Effector memory CD4-positive, alpha-beta T cell (primary cell): Measurements from ENCODE around the gene RGMB.

Source experiments
- DNase-seq, 3 donors: peaks; one replicate each; pipeline ENCODE4 v3.0.0-alpha.2; 2020
- H3K27ac ChIP-seq: 2 replicates; pipeline ENCODE4 v1.7.0; 2013; ENCODE audit warnings: mild to moderate bottlenecking, low read length, moderate library complexity; ENCODE audit not compliant: insufficient read depth, poor library complexity, severe bottlenecking
- H3K27me3 ChIP-seq: replicated peaks from 2 replicates; pipeline ENCODE4 v1.7.0; 2013; ENCODE audit warnings: mild to moderate bottlenecking, low read length; ENCODE audit not compliant: insufficient read depth, control insufficient read depth, poor library complexity, severe bottlenecking
- H3K36me3 ChIP-seq: 2 replicates; pipeline ENCODE4 v1.7.0; 2013; ENCODE audit warnings: mild to moderate bottlenecking, low read length, moderate library complexity; ENCODE audit not compliant: control insufficient read depth, insufficient read depth
- H3K4me1 ChIP-seq: 2 replicates; pipeline ENCODE4 v1.7.0; 2013; ENCODE audit warnings: low read length, mild to moderate bottlenecking; ENCODE audit not compliant: control insufficient read depth, insufficient read depth, poor library complexity, severe bottlenecking
- H3K4me3 ChIP-seq: 2 replicates; pipeline ENCODE4 v1.7.0; 2013; ENCODE audit warnings: low read length, low read depth, mild to moderate bottlenecking; ENCODE audit not compliant: insufficient read depth, poor library complexity, severe bottlenecking
- H3K9me3 ChIP-seq: 2 replicates; pipeline ENCODE4 v1.7.0; 2013; ENCODE audit warnings: mild to moderate bottlenecking, low read length, moderate library complexity; ENCODE audit not compliant: control insufficient read depth

The RGMB gene

DNA sequence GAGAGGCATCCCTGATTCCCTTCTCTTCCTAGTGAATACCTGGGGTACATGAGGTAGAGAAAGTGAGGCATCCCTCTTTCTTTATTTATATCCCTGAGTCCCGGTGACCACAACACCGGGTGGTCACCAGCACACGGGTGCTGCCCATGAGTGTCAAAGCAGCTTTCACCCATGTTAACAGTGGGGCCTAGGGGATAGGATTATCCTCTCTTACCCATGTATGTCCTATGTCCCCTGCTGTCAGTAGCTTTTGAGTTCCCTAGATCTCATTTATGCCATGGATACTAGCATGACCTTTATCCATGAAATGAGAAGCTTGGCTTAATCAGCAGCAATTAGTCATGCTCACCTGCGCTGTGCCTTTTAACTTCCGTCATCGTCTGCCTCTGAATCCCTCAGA is 71.4 kb downstream of the RGMB start:
- Histone ChIP-seq H3K27ac (no peak overlapping the region), H3K36me3 (no peaks in the 10 kb centered on the region), H3K9me3 (no peaks in the 10 kb centered on the region), H3K27me3 (no peaks in the 10 kb centered on the region), H3K4me3 (no peak overlapping the region), H3K4me1 (no peaks in the 10 kb centered on the region)
- no peak for DNase-seq

DNA sequence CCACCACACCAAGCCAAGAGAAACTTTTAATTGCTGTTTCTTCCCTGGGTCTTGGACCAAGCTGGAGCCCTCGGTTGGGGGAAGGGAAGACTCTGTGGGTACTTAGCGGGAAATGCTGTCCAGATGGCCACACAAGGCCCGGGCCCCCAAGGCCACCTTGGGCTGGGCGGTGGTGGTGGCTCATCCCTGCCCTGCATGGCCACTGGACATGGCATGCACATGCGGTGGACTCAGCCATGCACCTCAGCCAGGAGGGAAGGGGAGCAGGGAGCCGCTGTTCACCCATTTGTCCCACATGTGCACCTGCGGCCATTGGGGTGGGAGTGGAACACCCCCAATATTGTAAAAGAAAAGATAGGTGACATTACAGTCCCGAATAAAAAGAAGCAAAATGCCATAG is 72.4 kb downstream of the RGMB start:
- Histone ChIP-seq H3K4me1 (no peaks in the 10 kb centered on the region), H3K27ac (no peak overlapping the region), H3K27me3 (no peaks in the 10 kb centered on the region), H3K36me3 (no peaks in the 10 kb centered on the region), H3K4me3 (no peak overlapping the region), H3K9me3 (no peaks in the 10 kb centered on the region)
- no peak for DNase-seq
